NCI-H226 (cell line): ENCODE results near the gene SLC35E4.
"Not testable (repeated sequence)": the region's sequence is repeated elsewhere in the genome, so short reads cannot be mapped to it uniquely, and the experiment has no call there.

Source experiments
- DNase-seq: peaks from one replicate; pipeline ENCODE4 v3.0.0-alpha.2; 2015

SLC35E4 gene, protein sequence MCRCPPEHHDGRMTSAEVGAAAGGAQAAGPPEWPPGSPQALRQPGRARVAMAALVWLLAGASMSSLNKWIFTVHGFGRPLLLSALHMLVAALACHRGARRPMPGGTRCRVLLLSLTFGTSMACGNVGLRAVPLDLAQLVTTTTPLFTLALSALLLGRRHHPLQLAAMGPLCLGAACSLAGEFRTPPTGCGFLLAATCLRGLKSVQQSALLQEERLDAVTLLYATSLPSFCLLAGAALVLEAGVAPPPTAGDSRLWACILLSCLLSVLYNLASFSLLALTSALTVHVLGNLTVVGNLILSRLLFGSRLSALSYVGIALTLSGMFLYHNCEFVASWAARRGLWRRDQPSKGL

GRCh38 chr22:30635273-30636225 lies at the start of gene SLC35E4:
Gene SLC35E4, plus strand, starts transcription at chr22:30635781. Its CDS starts 670 bp downstream, at chr22:30636451.
- DNase-seq = peak; percentile 55

DNA sequence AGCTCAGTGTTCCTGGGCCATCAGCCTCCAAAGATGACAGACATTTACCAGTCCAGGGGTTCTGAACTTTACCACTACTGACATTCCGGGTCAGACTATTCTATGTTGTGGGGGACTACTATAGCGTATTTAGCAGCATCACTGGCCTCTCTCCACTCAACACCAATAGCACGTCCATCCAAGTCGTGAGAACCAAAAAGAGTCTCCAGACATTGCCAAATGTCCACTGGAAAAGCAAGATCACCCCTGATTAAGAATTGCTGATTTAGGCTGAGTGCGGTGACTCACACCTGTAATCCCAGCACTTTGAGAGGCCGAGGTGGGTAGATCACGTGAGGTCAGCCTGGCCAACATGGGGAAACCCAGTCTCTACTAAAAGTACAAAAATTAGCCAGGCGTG lies 49.2 kb upstream of the SLC35E4 start:
- DNase-seq = no peak

GRCh38 chr22:30591191-30591587 lies 44.4 kb upstream of the SLC35E4 start:
- no peak for DNase-seq

- peak; percentile 80 for DNase-seq
These were observed 43.8 kb upstream of the SLC35E4 start, which contains the start of gene PES1 for GRCh38 chr22:30591588-30592359. Gene PES1, minus strand, starts transcription at chr22:30591910. Its CDS starts 77 bp downstream, at chr22:30591833.

DNA sequence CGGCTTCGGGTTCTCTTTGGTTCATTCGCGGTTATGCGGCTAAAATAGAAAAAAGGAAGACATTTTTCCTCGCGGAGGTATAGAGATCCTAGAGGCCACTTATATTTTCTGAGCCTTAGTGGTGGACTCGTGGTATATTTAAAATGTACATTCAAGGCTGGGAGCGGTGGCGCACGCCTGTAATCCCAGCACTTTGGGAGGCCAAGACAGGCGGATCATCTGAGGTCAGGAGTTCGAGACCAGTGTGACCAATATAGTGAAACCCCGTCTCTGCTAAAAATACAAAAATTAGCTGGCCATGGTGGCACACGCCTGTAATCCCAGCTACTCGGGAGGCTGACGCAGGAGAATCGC lies 43.2 kb upstream of the SLC35E4 start:
- not testable (repeated sequence) for DNase-seq

DNA sequence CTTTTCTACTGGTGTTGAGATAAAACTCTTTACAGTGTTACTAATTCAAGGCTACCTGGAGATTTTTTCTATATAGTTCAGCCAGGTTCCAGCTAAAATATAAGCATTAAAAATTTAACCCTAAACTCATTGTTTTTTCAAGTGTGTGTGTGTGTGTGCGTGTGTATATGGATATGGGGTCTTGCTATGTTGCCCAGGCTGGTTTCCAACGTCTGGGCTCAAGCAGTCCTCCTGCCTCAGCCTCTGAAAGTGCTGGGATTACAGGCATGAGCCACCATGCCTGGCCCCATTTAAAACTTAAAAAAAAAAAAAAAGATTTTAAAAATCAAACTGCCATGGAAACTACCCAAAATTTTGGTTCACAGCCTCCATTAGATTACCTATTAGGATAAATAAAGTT lies 39.4 kb upstream of the SLC35E4 start:
- DNase-seq = no peak

GRCh38 chr22:30596886-30597285 lies 38.7 kb upstream of the SLC35E4 start:
- no peak for DNase-seq

DNA sequence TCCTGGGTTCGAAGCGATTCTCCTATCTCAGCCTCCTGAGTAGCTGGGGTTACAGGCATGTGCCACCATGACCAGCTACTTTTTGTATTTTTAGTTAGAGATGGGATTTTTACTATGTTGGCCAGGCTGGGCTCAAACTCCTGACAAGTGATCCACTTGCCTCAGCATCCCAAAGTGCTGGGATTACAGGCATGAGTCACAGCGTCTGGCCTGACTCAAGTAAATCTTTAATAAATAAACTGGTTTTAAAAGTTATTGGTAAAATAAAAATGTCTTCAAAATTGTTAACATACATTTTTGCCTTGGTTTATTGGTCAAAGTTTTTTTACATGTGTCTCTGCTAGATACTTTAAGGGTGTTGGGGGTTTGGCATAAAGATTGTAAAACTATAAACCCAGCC lies 36.6 kb upstream of the SLC35E4 start:
- DNase-seq = no peak

GRCh38 chr22:30600921-30601320 lies 34.7 kb upstream of the SLC35E4 start:
- no peak for DNase-seq

GRCh38 chr22:30601464-30601863 lies 34.1 kb upstream of the SLC35E4 start:
- no peak for DNase-seq

GRCh38 chr22:30602049-30602448 lies 33.5 kb upstream of the SLC35E4 start:
- DNase-seq = no peak

- DNase-seq = no peak
These were observed 31.8 kb upstream of the SLC35E4 start for GRCh38 chr22:30603801-30604200.

- DNase-seq = no peak
These were observed 30.9 kb upstream of the SLC35E4 start for GRCh38 chr22:30604723-30605122.

GRCh38 chr22:30605449-30606110 lies 30.0 kb upstream of the SLC35E4 start:
- DNase-seq = peak; percentile 3

- no peak for DNase-seq
These were observed 28.9 kb upstream of the SLC35E4 start, which contains the start of gene TCN2 for GRCh38 chr22:30606455-30607299. Gene TCN2, plus strand, starts transcription at chr22:30607174. Its CDS starts 158 bp downstream, at chr22:30607332.

DNA sequence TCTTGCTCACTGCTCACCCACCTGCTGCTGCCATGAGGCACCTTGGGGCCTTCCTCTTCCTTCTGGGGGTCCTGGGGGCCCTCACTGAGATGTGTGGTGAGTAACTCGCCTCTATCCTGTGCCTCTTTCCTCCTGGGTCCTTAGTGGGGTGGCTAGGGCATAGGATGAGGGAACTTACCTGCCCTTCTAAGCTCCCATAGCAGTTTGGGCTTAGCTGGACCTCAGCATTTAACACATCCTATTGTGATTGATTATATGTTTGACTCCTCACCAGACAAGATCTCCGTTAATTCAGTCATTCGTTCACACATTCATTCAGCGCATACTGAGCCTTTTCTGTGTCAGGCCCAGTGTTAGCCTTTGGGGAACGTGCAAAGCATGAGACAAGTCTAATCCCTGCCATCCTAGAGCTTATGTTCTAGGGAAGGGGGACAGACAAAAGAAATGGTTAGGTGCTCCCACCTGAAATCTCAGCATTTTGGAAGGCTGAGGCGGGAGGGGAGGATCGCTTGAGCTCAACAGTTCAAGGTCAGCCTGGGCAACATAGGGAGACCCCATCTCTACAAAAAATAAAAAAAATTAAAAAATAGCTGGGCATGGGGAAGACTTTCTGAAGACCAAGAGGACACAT lies 28.2 kb upstream of the SLC35E4 start:
- no peak for DNase-seq

DNA sequence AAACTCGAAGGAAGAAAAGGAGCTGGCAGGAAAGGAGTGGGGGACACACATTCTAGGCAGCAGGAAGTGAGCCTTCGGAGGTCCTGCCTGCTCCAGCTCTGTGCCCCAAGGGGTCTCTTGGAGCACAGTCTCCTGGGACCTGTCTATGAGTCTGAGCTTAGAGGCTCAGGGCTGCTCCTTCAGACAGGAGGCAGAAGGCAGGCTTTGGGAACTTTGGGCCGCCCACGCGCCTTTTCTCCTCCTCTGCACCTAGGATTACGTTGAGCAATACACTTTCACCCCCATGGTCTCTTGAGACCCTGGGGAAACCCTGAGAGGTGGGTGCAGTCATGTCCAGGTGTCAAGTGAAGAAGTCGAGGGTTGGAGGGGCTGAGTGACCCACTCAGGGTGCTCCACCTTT lies 27.6 kb upstream of the SLC35E4 start:
- no peak for DNase-seq

GRCh38 chr22:30609260-30610185 lies 26.1 kb upstream of the SLC35E4 start:
- DNase-seq = peak; percentile 72

- DNase-seq = no peak
These were observed 25.3 kb upstream of the SLC35E4 start for GRCh38 chr22:30610299-30610698.

DNA sequence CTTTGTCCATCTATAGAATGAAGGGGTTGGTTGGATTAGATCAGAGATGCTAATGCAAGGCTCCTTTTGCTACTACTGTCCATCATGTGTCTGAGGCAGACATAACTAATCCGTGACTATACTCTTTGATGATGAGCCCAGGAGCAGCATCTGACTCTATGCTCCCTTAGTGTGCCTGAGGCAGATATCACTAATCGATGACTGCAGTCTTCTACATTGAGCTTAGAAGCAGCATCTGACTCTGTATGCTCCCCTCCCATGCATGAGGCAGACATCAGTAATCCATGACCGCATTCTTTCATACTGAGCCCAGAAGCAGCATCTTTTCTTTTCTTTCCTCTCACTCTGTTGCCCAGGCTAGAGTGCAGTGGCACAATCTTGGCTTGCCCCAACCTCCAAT lies 24.4 kb upstream of the SLC35E4 start:
- peak; percentile 5 for DNase-seq
